PFSK-1 (cell line): Measurements from ENCODE around the gene ACKR3.

Experiments
- POLR2AphosphoS5 ChIP-seq: IDR thresholded peaks from 2 replicates; pipeline ENCODE4 v1.6.1; 2012; ENCODE audit warnings: low read depth, mild to moderate bottlenecking, control low read depth, low read length, moderate library complexity
- SIN3A ChIP-seq: IDR thresholded peaks from 2 replicates; pipeline ENCODE4 v1.6.1; 2012; ENCODE audit warnings: mild to moderate bottlenecking, low read length, moderate library complexity, borderline replicate concordance; ENCODE audit not compliant: insufficient read depth
- TAF1 ChIP-seq: IDR thresholded peaks from 2 replicates; pipeline ENCODE4 v1.6.1; 2012; ENCODE audit warnings: low read length, control low read depth, borderline replicate concordance; ENCODE audit not compliant: insufficient read depth
- TF ChIP-seq, protein P1 (sequence below), 2 experiments: IDR thresholded peaks; 2 replicates each; pipeline versions ENCODE4 v1.6.1 to v1.8.0; 2011 to 2012; ENCODE audit warnings: low read depth in 2 of 2, low read length in 2 of 2, control low read depth in 1 of 2, inconsistent platforms in 1 of 2, mild to moderate bottlenecking in 1 of 2, moderate library complexity in 1 of 2; ENCODE audit not compliant: insufficient read depth in 1 of 2

DNA sequence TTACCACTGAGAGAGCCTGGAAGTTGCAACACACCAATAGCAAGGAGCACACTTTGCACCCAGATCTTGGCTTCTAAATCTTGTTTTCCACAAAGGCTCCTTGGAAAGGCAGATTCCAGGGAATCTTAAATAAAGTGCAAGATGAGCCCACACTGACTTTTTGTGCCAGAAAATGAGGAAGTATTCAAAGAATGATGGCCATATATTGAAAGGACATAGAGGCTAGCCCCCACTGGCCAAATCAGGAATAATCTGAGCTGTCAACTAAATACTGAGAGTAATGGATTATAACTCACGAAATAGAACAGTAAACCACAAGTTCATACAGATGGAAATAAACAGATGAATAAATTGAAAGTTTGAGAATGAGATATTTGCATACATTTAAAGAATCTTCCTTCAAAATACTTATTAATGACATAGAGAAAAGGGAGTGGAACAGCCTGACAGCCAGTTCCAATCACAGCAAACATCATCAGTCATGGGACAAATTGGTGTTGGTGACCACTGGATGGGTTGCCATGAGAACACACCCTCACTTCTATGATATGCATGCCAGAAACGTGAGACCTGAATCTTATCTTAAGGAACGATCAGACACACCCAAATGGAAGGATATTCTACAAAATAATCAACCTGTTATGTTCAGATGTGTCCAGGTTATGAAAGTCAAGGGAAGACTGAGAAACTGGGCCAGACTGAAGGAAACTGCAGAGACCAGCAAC, 12.2 kb upstream of the ACKR3 start:
- TF ChIP-seq, protein P1, sequence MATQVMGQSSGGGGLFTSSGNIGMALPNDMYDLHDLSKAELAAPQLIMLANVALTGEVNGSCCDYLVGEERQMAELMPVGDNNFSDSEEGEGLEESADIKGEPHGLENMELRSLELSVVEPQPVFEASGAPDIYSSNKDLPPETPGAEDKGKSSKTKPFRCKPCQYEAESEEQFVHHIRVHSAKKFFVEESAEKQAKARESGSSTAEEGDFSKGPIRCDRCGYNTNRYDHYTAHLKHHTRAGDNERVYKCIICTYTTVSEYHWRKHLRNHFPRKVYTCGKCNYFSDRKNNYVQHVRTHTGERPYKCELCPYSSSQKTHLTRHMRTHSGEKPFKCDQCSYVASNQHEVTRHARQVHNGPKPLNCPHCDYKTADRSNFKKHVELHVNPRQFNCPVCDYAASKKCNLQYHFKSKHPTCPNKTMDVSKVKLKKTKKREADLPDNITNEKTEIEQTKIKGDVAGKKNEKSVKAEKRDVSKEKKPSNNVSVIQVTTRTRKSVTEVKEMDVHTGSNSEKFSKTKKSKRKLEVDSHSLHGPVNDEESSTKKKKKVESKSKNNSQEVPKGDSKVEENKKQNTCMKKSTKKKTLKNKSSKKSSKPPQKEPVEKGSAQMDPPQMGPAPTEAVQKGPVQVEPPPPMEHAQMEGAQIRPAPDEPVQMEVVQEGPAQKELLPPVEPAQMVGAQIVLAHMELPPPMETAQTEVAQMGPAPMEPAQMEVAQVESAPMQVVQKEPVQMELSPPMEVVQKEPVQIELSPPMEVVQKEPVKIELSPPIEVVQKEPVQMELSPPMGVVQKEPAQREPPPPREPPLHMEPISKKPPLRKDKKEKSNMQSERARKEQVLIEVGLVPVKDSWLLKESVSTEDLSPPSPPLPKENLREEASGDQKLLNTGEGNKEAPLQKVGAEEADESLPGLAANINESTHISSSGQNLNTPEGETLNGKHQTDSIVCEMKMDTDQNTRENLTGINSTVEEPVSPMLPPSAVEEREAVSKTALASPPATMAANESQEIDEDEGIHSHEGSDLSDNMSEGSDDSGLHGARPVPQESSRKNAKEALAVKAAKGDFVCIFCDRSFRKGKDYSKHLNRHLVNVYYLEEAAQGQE (IDR thresholded peaks at IDR 0.05; ENCODE audit: insufficient read depth in 1 of 2, low read depth in 2 of 2, low read length in 2 of 2): no peak
- no peak for TF ChIP-seq POLR2AphosphoS5
- TF ChIP-seq TAF1: no peak
- no peak for TF ChIP-seq SIN3A
